K562 (cell line): ENCODE measurements around the gene TNFAIP3. TPM values are rescaled to one million over a fixed set of nuclear protein-coding genes. Genes with fewer than 3 reads are reported as not detected.
A peak's percentile ranks its signal among the peaks of the same experiment; 100 is the strongest.

ENCODE experiments used
- ATAC-seq: fragments of 200-7000 bp; cut with Tn5 transposase; 3 replicates; pipeline ENCODE4 v1.9.1; 2020; ENCODE audit warnings: moderate library complexity
- BruUV-seq: library from RNA; stranded (reverse); fragments of 400-500 nt; replicated peaks from 2 replicates; lab custom pipeline; 2021; lab: Mats Ljungman, UMichigan
- CTCF ChIA-PET: fragments of 300-600 bp; formaldehyde crosslinking; extraction: SDS; loops from one replicate; lab custom pipeline; 2021; ENCODE audit warnings: low intra/inter-chr PET ratio; lab: Yijun Ruan, JAX
- POLR2A ChIA-PET: fragments of 300-600, 350-650 bp; sonication (Branson Sonifier 250); formaldehyde crosslinking; extraction: SDS; loops from one replicate; lab custom pipeline; 2021; ENCODE audit warnings: antibody characterized with exemption, inconsistent platforms; lab: Yijun Ruan, JAX
- DNase-seq, 4 experiments: peaks; one replicate each; pipeline versions ENCODE4 v3.0.0 to v3.0.0-alpha.2; 2011 to 2018; ENCODE audit warnings: low spot score in 3 of 4, mixed read lengths in 3 of 4; ENCODE audit errors: extremely low read depth in 1 of 4
- FAIRE-seq: peaks from 2 replicates; lab custom pipeline; 2011; peaks lifted over from hg19 to GRCh38; lab: Jason Lieb, UNC
- H2AFZ ChIP-seq: 2 replicates; pipeline ENCODE4 v1.6.0; 2011; ENCODE audit warnings: low read depth, low read length, control low read depth, inconsistent platforms
- H3K27ac ChIP-seq: fragments of 200-600 bp; 3 replicates; pipeline ENCODE4 v1.8.0; 2011; ENCODE audit warnings: low read depth, mild to moderate bottlenecking, control low read depth, inconsistent platforms, low read length, moderate library complexity, mixed read lengths; ENCODE audit errors: extremely low read depth
- H3K27me3 ChIP-seq, 2 experiments: fragments of 300-600 bp in 1 of 2; 2 replicates in 1 of 2; 3 replicates in 1 of 2; pipeline versions ENCODE4 v1.6.0 to v1.8.0; 2011; ENCODE audit warnings: inconsistent platforms in 2 of 2, low read length in 2 of 2, mild to moderate bottlenecking in 1 of 2, mixed read lengths in 1 of 2, moderate library complexity in 1 of 2; ENCODE audit not compliant: control insufficient read depth in 2 of 2, insufficient read depth in 2 of 2
- H3K36me3 ChIP-seq: fragments of 300-600 bp; 3 replicates; pipeline ENCODE4 v1.8.0; 2011; ENCODE audit warnings: mild to moderate bottlenecking, low read length, inconsistent platforms; ENCODE audit not compliant: control insufficient read depth, insufficient read depth
- H3K4me1 ChIP-seq, 2 experiments: fragments of 200-600 bp in 1 of 2; replicated peaks in 1 of 2; 2 replicates in 1 of 2; 3 replicates in 1 of 2; pipeline versions ENCODE4 v1.5.1 to v1.8.0; 2011; ENCODE audit warnings: inconsistent platforms in 2 of 2, low read length in 2 of 2, mild to moderate bottlenecking in 1 of 2, mixed read lengths in 1 of 2, moderate library complexity in 1 of 2; ENCODE audit not compliant: control insufficient read depth in 2 of 2, insufficient read depth in 2 of 2
- H3K4me2 ChIP-seq: 2 replicates; pipeline ENCODE4 v1.6.1; 2011; ENCODE audit warnings: low read length, control low read depth, inconsistent platforms, mixed read lengths; ENCODE audit not compliant: insufficient read depth
- H3K4me3 ChIP-seq: fragments of 200-600 bp; sonication (generic), shearing (Covaris generic); 2 replicates; pipeline ENCODE4 v1.5.1; 2016; ENCODE audit warnings: control low read depth, inconsistent platforms
- H3K79me2 ChIP-seq: fragments of 200-600 bp; 3 replicates; pipeline ENCODE4 v1.8.0; 2011; ENCODE audit warnings: low read length, inconsistent platforms; ENCODE audit not compliant: control insufficient read depth, insufficient read depth
- H3K9ac ChIP-seq, 2 experiments: 2 replicates each; pipeline versions ENCODE4 v1.6.0 to v1.6.1; 2011; ENCODE audit warnings: low read depth in 2 of 2, low read length in 2 of 2, control low read depth in 1 of 2, inconsistent platforms in 1 of 2, mild to moderate bottlenecking in 1 of 2, mixed read lengths in 1 of 2; ENCODE audit not compliant: insufficient read depth in 1 of 2
- H3K9me1 ChIP-seq: one replicate; pipeline ENCODE4 v1.6.0; 2011; ENCODE audit warnings: inconsistent platforms, mild to moderate bottlenecking, low read length, moderate library complexity; ENCODE audit not compliant: control insufficient read depth, insufficient read depth
- H3K9me3 ChIP-seq: replicated peaks from 2 replicates; pipeline ENCODE4 v1.5.1; 2011; ENCODE audit warnings: low read depth, low read length, inconsistent platforms; ENCODE audit not compliant: control insufficient read depth, insufficient read depth
- H4K20me1 ChIP-seq: replicated peaks from 2 replicates; pipeline ENCODE4 v1.6.1; 2011; ENCODE audit warnings: low read length, inconsistent platforms, mixed read lengths; ENCODE audit not compliant: control insufficient read depth, insufficient read depth
- DDX20 ChIP-seq: fragments of 450-650 bp; IDR thresholded peaks from 2 replicates; pipeline ENCODE4 v1.6.1; 2016; ENCODE audit warnings: missing genetic modification characterization, low read depth, mild to moderate bottlenecking, missing compliant biosample characterization, moderate library complexity
- DPF2 ChIP-seq: fragments of 450-650 bp; IDR thresholded peaks from 2 replicates; pipeline ENCODE4 v1.6.1; 2016
- ETV1 ChIP-seq: fragments of 450-650 bp; conservative IDR thresholded peaks from 2 replicates; pipeline ENCODE4 v1.6.1; 2016; ENCODE audit warnings: missing genetic modification characterization, control low read depth, low read depth, missing compliant biosample characterization
- KLF10 ChIP-seq: fragments of 250-450 bp; sonication (Bioruptor Pico); IDR thresholded peaks from 2 replicates; pipeline ENCODE4 v1.6.1; 2021; ENCODE audit warnings: matching md5 sums
- MAFK ChIP-seq: IDR thresholded peaks from 2 replicates; pipeline ENCODE4 v1.6.1; 2011; ENCODE audit warnings: low read length, improper control_type of control experiment
- MYC ChIP-seq, 2 experiments: fragments of 250-450 bp in 1 of 2; sonication (Bioruptor Pico) in 1 of 2; IDR thresholded peaks; 2 replicates each; pipeline versions ENCODE4 v1.5.1 to v1.6.1; 2012 to 2021; ENCODE audit warnings: low read depth in 2 of 2, borderline replicate concordance in 1 of 2, improper control_type of control experiment in 1 of 2, low read length in 1 of 2, mild to moderate bottlenecking in 1 of 2, moderate library complexity in 1 of 2
- NCOA1 ChIP-seq: fragments of 450-650 bp; IDR thresholded peaks from 2 replicates; pipeline ENCODE4 v1.6.1; 2016; ENCODE audit warnings: low read depth
- NFYB ChIP-seq: IDR thresholded peaks from 2 replicates; pipeline ENCODE4 v1.6.1; 2011; ENCODE audit warnings: mild to moderate bottlenecking, moderate library complexity; ENCODE audit not compliant: insufficient read length; ENCODE audit errors: extremely low read depth
- NR2C2 ChIP-seq, 2 experiments: fragments of 200-800 bp in 1 of 2; sonication (Bioruptor generic) in 1 of 2; sonication (generic) in 1 of 2; formaldehyde crosslinking in 1 of 2; IDR thresholded peaks; 2 replicates each; pipeline versions ENCODE4 v1.6.1 to v1.8.0; 2016 to 2022; ENCODE audit warnings: mild to moderate bottlenecking in 1 of 2, missing compliant biosample characterization in 1 of 2, missing genetic modification characterization in 1 of 2, missing genetic modification reagents in 1 of 2
- TFAM ChIP-seq: fragments of 250-450 bp; sonication (Bioruptor Pico); conservative IDR thresholded peaks from 2 replicates; pipeline ENCODE4 v1.5.0; 2021; ENCODE audit warnings: mild to moderate bottlenecking, moderate library complexity
- USF1 ChIP-seq: sonication (generic); formaldehyde crosslinking; IDR thresholded peaks from 2 replicates; pipeline ENCODE4 v1.9.0; 2022; ENCODE audit warnings: mild to moderate bottlenecking, missing genetic modification reagents
- ZBTB11 ChIP-seq, 3 experiments: fragments of 200-800 bp in 1 of 3; fragments of 250-450 bp in 1 of 3; fragments of 450-650 bp in 1 of 3; sonication (Bioruptor Pico) in 1 of 3; sonication (Bioruptor generic) in 1 of 3; formaldehyde crosslinking in 1 of 3; IDR thresholded peaks; 2 replicates each; pipeline versions ENCODE4 v1.6.1 to v1.8.0; 2016 to 2022; ENCODE audit warnings: mild to moderate bottlenecking in 2 of 3, missing genetic modification characterization in 2 of 3, missing compliant biosample characterization in 1 of 3, moderate library complexity in 1 of 3
- ZNF324 ChIP-seq: fragments of 250-450 bp; sonication (Bioruptor Pico); IDR thresholded peaks from 2 replicates; pipeline ENCODE4 v1.4.0; 2020; ENCODE audit warnings: mild to moderate bottlenecking
- ZNF77 ChIP-seq: fragments of 250-450 bp; sonication (Bioruptor Pico); IDR thresholded peaks from 2 replicates; pipeline ENCODE4 v1.5.0; 2020
- WGBS: fragments of 100-300 bp; shearing (Covaris generic); methylation state at CpG from one replicate; pipeline ENCODE4 v1.1.6; 2016; ENCODE audit warnings: low coverage, mixed read lengths; ENCODE audit not compliant: insufficient coverage; ENCODE audit errors: missing lambda C conversion rate; 5-methylcytosine and 5-hydroxymethylcytosine counted together
- in situ Hi-C: fragments of 300-500 bp; cut with MboI; formaldehyde crosslinking; loops from 4 replicates; pipeline ENCODE4 v1.15.0; 2018; ENCODE audit warnings: inconsistent platforms, mixed read lengths
- intact Hi-C: fragments of 100-400 bp; cut with micrococcal nuclease; formaldehyde crosslinking; loops from 2 replicates; pipeline ENCODE4 v1.14.2; 2022
- polyA plus RNA-seq, 8 experiments: library from polyadenylated mRNA; depleted of rRNA in 4 of 8; stranded (reverse) in 5 of 8; unstranded in 3 of 8; fragments of >200 nt; fragmentation: Nextera tagmentation in 2 of 8; fragmentation: Illumina TruSeq in 1 of 8; extraction: Ambion mirVana in 2 of 8; extraction: Trizol in 1 of 8; gene quantifications; 2 replicates each; pipeline versions ENCODE4 v1.2.1 to v1.2.3, GENCODE V29; 2011 to 2014; ENCODE audit warnings: inconsistent platforms in 1 of 8, missing spikeins in 1 of 8
- total RNA-seq, 7 experiments: library from RNA; depleted of rRNA in 6 of 7; stranded (reverse); fragments of >200 nt in 6 of 7; fragmentation: Illumina TruSeq in 2 of 7; extraction: Trizol in 2 of 7; gene quantifications; 2 replicates each; pipeline versions ENCODE4 v1.2.1 to v1.2.3, GENCODE V29; 2011 to 2021; ENCODE audit warnings: low replicate concordance in 1 of 7
- TF ChIP-seq, protein P1 (sequence below): fragments of 250-450 bp; sonication (Bioruptor Pico); IDR thresholded peaks from 2 replicates; pipeline ENCODE4 v1.4.0; 2020
- TF ChIP-seq, protein P2 (sequence below): sonication (generic); formaldehyde crosslinking; IDR thresholded peaks from 2 replicates; pipeline ENCODE4 v1.9.0; 2022; ENCODE audit warnings: mild to moderate bottlenecking, missing genetic modification reagents

TNFAIP3 gene
- total and polyA plus RNA-seq, 9 of the 15 experiments (the other 6 are each of a cell fraction or from before 2014, with no cell fraction given), result 0.79 to 17.0 (median 6.4) TPM

- Histone ChIP-seq H3K9ac (peak overlapping the region; percentile 40 to 71; a peak in 3 of 4 replicates), H4K20me1 (no peaks in the 10 kb centered on the region), H3K4me1 (peaks cover 16 to 66% of the 10 kb centered on the region in 2 experiments), H3K36me3 (no peaks in the 10 kb centered on the region; the same call in 2 of the 3 replicates), H3K9me1 (no peaks in the 10 kb centered on the region), H2AFZ (peak overlapping the region; percentile 59), H3K4me3 (no peak overlapping the region), H3K79me2 (no peaks in the 10 kb centered on the region), H3K9me3 (peaks cover 4% of the 10 kb centered on the region), H3K4me2 (no peak overlapping the region), H3K27ac (peak overlapping the region; percentile 71), H3K27me3 (no peaks in the 10 kb centered on the region)
- intact Hi-C loops (loop anchor here (2.0 kb wide), 1 partner anchor 49 kb away; no protein-coding TSS in a partner anchor), in situ Hi-C loops (no loop called here)
- BruUV-seq, result no TSS peak
- FAIRE-seq, result no peak
- CTCF ChIA-PET, result no interaction called here
- DNase-seq, result no peak
- ATAC-seq, result no peak
- WGBS, result 72% methylated on average over 10 of the region's 10 CpGs
- POLR2A ChIA-PET, result interaction anchor here (0.7 to 2.4 kb wide), 8 partner anchors 10 to 112 kb away, joined by 3 to 15 read pairs (median 4); no protein-coding TSS in a partner anchor
- TF ChIP-seq, protein P1, sequence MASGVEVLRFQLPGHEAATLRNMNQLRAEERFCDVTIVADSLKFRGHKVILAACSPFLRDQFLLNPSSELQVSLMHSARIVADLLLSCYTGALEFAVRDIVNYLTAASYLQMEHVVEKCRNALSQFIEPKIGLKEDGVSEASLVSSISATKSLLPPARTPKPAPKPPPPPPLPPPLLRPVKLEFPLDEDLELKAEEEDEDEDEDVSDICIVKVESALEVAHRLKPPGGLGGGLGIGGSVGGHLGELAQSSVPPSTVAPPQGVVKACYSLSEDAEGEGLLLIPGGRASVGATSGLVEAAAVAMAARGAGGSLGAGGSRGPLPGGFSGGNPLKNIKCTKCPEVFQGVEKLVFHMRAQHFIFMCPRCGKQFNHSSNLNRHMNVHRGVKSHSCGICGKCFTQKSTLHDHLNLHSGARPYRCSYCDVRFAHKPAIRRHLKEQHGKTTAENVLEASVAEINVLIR, result no peak
- TF ChIP-seq NR2C2 (CRISPR knock-in tag; IDR thresholded peaks at IDR 0.05), result no peak
- no peak for TF ChIP-seq NR2C2 (tag; IDR thresholded peaks at IDR 0.05)
- TF ChIP-seq TFAM (CRISPR knock-in tag), result no peak
- TF ChIP-seq DDX20 (tag), result peak; percentile 27; the same call in 1 of the 2 replicates
- TF ChIP-seq, protein P2, sequence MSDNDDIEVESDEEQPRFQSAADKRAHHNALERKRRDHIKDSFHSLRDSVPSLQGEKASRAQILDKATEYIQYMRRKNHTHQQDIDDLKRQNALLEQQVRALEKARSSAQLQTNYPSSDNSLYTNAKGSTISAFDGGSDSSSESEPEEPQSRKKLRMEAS, result 0 out of 2 replicates have a peak, but pooled peaks have one; percentile 15
- TF ChIP-seq NCOA1, result no peak
- TF ChIP-seq ZNF324 (CRISPR knock-in tag), result no peak
- peak; percentile 5; the same call in 1 of the 2 replicates for TF ChIP-seq ETV1 (tag)
- TF ChIP-seq DPF2, result no peak
- no peak for TF ChIP-seq KLF10 (CRISPR knock-in tag)
- TF ChIP-seq USF1, result peak; percentile 53; the same call in 1 of the 2 replicates
- no peak for TF ChIP-seq MAFK
- TF ChIP-seq ZBTB11 (CRISPR knock-in tag; IDR thresholded peaks at IDR 0.05), result 0 out of 6 replicates have a peak, but pooled peaks of 1 of the 3 experiments have one; percentile 2
- no peak for TF ChIP-seq MYC (IDR thresholded peaks at IDR 0.05; ENCODE audit: low read depth, low read length)
- TF ChIP-seq MYC (CRISPR knock-in tag; IDR thresholded peaks at IDR 0.05; ENCODE audit: borderline replicate concordance, low read depth), result no peak
- TF ChIP-seq NFYB, result no peak
- no peak for TF ChIP-seq ZNF77 (CRISPR knock-in tag)
These were observed 44.7 kb downstream of the TNFAIP3 start for GRCh38 chr6:137911675-137912191.
